ENCODE results near the gene KPNA6.

KPNA6 gene

DNA sequence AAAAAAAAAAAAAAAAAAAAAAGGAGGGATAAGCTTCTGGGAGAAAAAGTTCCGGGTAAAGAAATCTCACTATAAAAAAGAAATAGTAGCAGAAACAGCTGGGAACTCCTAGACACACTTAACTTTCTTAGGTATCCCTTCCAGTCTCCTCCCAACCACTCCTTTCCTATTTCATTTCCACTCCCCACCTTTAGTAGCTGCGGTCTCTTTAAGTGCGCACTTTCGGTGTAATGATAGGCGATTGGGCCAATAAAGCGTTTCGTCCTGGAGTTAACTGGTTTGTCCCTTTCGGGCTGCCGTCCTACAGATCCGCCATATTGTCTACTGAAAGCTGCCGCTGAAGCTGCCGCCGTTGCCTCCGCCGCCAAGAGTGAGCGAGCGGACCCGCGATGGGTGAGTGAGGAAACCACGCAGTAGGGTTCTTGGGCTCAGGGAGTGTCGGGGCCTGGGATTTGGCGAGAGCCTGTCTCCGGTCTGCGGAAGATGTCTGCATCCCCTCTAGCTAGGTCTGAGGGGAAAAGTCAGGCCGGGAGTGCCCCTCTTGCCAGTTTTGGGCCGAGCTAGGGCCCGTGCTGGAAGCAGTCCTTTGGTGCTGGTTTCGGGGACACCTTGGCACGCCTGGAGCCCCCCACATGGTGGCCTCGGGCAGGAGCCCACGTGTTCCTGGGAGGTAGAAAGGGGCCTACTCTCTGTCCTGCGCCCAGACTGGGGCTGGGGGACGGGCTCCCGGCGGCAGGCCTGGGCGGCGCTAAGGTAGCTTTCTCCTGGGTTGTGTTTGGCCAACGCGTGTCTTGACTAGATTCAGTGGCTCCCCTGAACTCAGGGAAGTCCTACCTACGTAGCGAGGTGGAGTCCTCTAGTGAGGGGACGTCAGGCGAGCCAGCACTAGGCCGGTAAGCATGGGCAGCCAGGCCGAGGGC is at the start of gene KPNA6:
Gene KPNA6 (plus strand): TSS at position 315 of the 920 bp plus-strand sequence. CDS start 75 bp downstream, at position 390.
- Histone ChIP-seq H3K79me2 (ENCODE audit: insufficient read depth, low read length) (peaks cover 52% of the 10 kb centered on the region), H3K27me3 (ENCODE audit: insufficient read depth, low read length, poor library complexity) (no peaks in the 10 kb centered on the region), H3K9me3 (ENCODE audit: insufficient read depth, low read length, severe bottlenecking) (no peaks in the 10 kb centered on the region), H3K9ac (ENCODE audit: low read depth, low read length) (peak within 1 kb of the TSS; percentile 89), H4K20me1 (ENCODE audit: insufficient read depth, low read length) (peaks cover 32% of the 10 kb centered on the region), H3K4me3 (ENCODE audit: low read depth in 1 of 2, low read length in 2 of 2) (peak within 1 kb of the TSS; percentile 80 to 90), H3K36me3 (ENCODE audit: insufficient read depth, low read length) (peaks cover 21% of the 10 kb centered on the region), H3K4me1 (ENCODE audit: insufficient read depth, low read length) (peaks cover 36% of the 10 kb centered on the region), H3K27ac (ENCODE audit: low read length) (peak within 1 kb of the TSS; percentile 85), H2AFZ (ENCODE audit: low read depth, low read length) (peak within 1 kb of the TSS; percentile 86), H3K4me2 (ENCODE audit: insufficient read depth, low read length) (peak within 1 kb of the TSS; percentile 71)
- peak; percentile 95 for DNase-seq
- peak; percentile 78 for ATAC-seq (ENCODE audit: insufficient read depth, low read depth)
- no peak for TF ChIP-seq EZH2 (IDR thresholded peaks at IDR 0.05; ENCODE audit: borderline replicate concordance, low read depth, low read length, severe bottlenecking)
- TF ChIP-seq CTCF (IDR thresholded peaks at IDR 0.05; ENCODE audit: borderline replicate concordance, extremely low read depth, low read length, poor library complexity, severe bottlenecking), result no peak

- Histone ChIP-seq H3K9ac (ENCODE audit: low read depth, low read length) (no peak overlapping the region), H3K4me1 (ENCODE audit: insufficient read depth, low read length) (peaks cover 7% of the 10 kb centered on the region; the same call in 1 of the 2 replicates), H3K79me2 (ENCODE audit: insufficient read depth, low read length) (0 out of 2 replicates have a peak, but pooled peaks cover 2% of the 10 kb centered on the region), H3K36me3 (ENCODE audit: insufficient read depth, low read length) (peaks cover 69% of the 10 kb centered on the region), H3K27me3 (ENCODE audit: insufficient read depth, low read length, poor library complexity) (no peaks in the 10 kb centered on the region), H3K4me2 (ENCODE audit: insufficient read depth, low read length) (no peak overlapping the region), H4K20me1 (ENCODE audit: insufficient read depth, low read length) (peaks cover 10% of the 10 kb centered on the region; the same call in 1 of the 2 replicates), H2AFZ (ENCODE audit: low read depth, low read length) (no peak overlapping the region), H3K4me3 (ENCODE audit: low read depth in 1 of 2, low read length in 2 of 2) (no peak overlapping the region), H3K27ac (ENCODE audit: low read length) (no peak overlapping the region), H3K9me3 (ENCODE audit: insufficient read depth, low read length, severe bottlenecking) (no peaks in the 10 kb centered on the region)
- no peak for DNase-seq
- no peak for ATAC-seq (ENCODE audit: insufficient read depth, low read depth)
- TF ChIP-seq EZH2 (IDR thresholded peaks at IDR 0.05; ENCODE audit: borderline replicate concordance, low read depth, low read length, severe bottlenecking) (no peak), CTCF (IDR thresholded peaks at IDR 0.05; ENCODE audit: borderline replicate concordance, extremely low read depth, low read length, poor library complexity, severe bottlenecking) (no peak)
These were observed 46.9 kb upstream of the KPNA6 start for GRCh38 chr1:32060914-32061313.

DNA sequence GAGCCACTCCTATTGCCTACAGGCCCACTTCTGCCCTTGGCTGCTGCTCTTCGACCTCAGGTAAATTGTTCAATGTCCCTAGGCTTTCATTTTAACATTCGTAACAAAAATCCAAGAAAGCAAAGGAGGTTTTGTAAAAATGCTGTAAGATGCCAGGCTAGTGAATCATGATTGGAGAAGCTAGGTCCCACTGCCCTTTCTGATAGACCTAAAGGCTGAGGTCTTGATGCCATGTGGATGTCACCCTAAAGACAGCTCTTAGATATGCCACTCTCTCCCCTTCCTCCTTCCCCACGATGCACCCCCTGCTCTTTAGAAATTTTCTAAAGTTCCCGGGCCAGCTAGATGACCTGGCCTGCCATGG is 45.0 kb upstream of the KPNA6 start:
- H3K27me3 ChIP-seq (ENCODE audit: insufficient read depth, low read length, poor library complexity), result no peaks in the 10 kb centered on the region
- peaks cover 54% of the 10 kb centered on the region for H3K36me3 ChIP-seq (ENCODE audit: insufficient read depth, low read length)
- TF ChIP-seq EZH2 (IDR thresholded peaks at IDR 0.05; ENCODE audit: borderline replicate concordance, low read depth, low read length, severe bottlenecking), result no peak
- TF ChIP-seq CTCF (IDR thresholded peaks at IDR 0.05; ENCODE audit: borderline replicate concordance, extremely low read depth, low read length, poor library complexity, severe bottlenecking), result no peak
- no peak overlapping the region for H3K4me2 ChIP-seq (ENCODE audit: insufficient read depth, low read length)
- no peak overlapping the region for H3K9ac ChIP-seq (ENCODE audit: low read depth, low read length)
- no peaks in the 10 kb centered on the region for H3K9me3 ChIP-seq (ENCODE audit: insufficient read depth, low read length, severe bottlenecking)
- H2AFZ ChIP-seq (ENCODE audit: low read depth, low read length), result no peak overlapping the region
- DNase-seq (no peak), ATAC-seq (ENCODE audit: insufficient read depth, low read depth) (no peak)
- peaks cover 14% of the 10 kb centered on the region for H3K4me1 ChIP-seq (ENCODE audit: insufficient read depth, low read length)
- peaks cover 7% of the 10 kb centered on the region; the same call in 1 of the 2 replicates for H4K20me1 ChIP-seq (ENCODE audit: insufficient read depth, low read length)
- no peak overlapping the region for H3K4me3 ChIP-seq (ENCODE audit: low read depth in 1 of 2, low read length in 2 of 2)
- peak overlapping the region; percentile 37; the same call in 1 of the 2 replicates for H3K27ac ChIP-seq (ENCODE audit: low read length)
- no peaks in the 10 kb centered on the region for H3K79me2 ChIP-seq (ENCODE audit: insufficient read depth, low read length)
